GM18951 (cell line): ENCODE data around the gene C17orf75.

ENCODE experiments used
- POLR2A ChIP-seq: IDR thresholded peaks from 4 replicates; pipeline ENCODE4 v1.6.1; 2011; ENCODE audit warnings: mild to moderate bottlenecking; ENCODE audit not compliant: insufficient read length, insufficient read depth; ENCODE audit errors: extremely low read depth
- in situ Hi-C: fragments of 300-500 bp; cut with MboI; formaldehyde crosslinking; loops from one replicate; pipeline ENCODE4 v1.12.0; 2022; ENCODE audit warnings: low sequenced_read_pairs, mixed read lengths, inconsistent platforms; ENCODE audit not compliant: unreplicated experiment

The C17orf75 gene

GRCh38 chr17:32302860-32303649 is 38.9 kb downstream of the C17orf75 start:
- in situ Hi-C loops, result no loop called here
- no peak for TF ChIP-seq POLR2A

DNA sequence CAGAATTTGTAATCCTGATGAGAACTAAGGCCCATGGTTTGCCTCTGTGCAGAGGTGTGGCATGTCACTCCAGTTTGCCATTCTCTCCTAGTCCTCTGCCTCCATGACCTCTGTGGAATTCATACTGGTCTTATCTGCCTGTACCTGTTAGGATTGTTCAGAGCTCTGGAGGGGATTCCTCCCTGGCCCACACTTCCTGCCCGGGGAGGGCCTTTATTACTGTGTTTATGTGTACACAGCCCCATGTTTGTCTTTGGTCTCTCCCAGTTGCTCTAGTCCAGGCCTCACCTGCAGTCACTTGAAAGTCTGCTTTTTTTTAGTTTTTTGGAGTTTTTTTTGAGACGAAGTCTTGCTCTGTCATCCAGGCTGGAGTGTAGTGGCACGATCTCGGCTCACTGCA is 39.9 kb downstream of the C17orf75 start:
- in situ Hi-C loops, result no loop called here
- TF ChIP-seq POLR2A, result no peak

GRCh38 chr17:32299580-32300164 is 42.3 kb downstream of the C17orf75 start:
- in situ Hi-C loops, result no loop called here
- no peak for TF ChIP-seq POLR2A

- in situ Hi-C loops, result no loop called here
- no peak for TF ChIP-seq POLR2A
Observed at GRCh38 chr17:32298721-32299579, 43.0 kb downstream of the C17orf75 start.

GRCh38 chr17:32298298-32298697 is 43.7 kb downstream of the C17orf75 start:
- in situ Hi-C loops, result no loop called here

DNA sequence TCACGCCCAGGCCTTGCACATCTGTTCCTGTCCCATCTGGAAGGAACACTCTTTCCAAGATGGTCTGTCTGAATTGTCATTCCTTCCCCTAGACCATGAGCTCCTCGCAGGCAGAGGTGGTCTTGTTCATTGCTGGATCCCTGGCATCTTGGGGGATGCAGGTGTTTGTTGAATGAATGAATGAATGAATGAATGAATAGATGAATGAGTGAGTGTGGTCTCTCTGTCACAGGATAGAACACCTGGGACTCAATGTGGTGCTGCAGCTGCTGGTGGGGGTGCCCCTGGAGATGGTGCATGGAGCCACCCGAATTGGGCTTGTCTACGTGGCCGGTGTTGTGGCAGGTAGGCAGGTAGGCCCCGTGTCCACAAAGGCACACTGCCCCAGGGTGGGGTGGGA is 44.1 kb downstream of the C17orf75 start:
- no peak for TF ChIP-seq POLR2A
- in situ Hi-C loops, result no loop called here

More at GRCh38 chr17:32298298-32298697, 43.7 kb downstream of the C17orf75 start:
- TF ChIP-seq POLR2A, result no peak

- TF ChIP-seq POLR2A, result no peak
- in situ Hi-C loops, result no loop called here
Observed at GRCh38 chr17:32297424-32297823, 44.5 kb downstream of the C17orf75 start.

- in situ Hi-C loops, result no loop called here
- no peak for TF ChIP-seq POLR2A
Observed at GRCh38 chr17:32292094-32292493, 49.9 kb downstream of the C17orf75 start.

DNA sequence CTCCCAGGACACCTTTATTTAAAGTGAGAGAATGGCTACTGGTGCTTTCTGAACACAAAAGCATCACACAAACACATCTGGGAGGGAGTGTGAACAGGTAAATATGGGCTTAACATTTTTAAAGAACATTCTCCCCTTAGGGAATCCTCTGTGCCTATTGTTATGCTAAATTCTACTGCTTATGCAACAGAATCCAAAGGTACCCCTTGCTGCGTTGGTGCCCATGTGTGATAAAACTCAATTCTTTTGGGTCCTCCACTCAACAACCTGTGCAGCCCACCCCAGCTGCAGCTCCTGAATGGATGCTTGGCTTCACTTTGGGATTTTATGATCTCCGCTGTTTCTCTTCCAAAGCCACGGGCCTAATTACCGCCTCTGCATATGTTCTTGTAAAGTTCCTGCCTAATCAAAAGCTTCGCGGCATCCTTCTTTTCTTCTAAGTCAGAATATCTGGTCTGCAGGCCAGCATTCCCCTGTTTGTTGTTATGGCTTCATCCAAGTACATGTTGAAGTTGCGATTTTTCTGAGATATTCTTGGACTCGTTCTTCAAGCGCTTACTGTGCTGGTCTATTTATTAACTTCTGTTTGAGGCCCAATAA is 52.4 kb downstream of the C17orf75 start:
- no peak for TF ChIP-seq POLR2A
- in situ Hi-C loops, result no loop called here

GRCh38 chr17:32288615-32289014 is 53.4 kb downstream of the C17orf75 start:
- in situ Hi-C loops, result no loop called here
- TF ChIP-seq POLR2A, result no peak

DNA sequence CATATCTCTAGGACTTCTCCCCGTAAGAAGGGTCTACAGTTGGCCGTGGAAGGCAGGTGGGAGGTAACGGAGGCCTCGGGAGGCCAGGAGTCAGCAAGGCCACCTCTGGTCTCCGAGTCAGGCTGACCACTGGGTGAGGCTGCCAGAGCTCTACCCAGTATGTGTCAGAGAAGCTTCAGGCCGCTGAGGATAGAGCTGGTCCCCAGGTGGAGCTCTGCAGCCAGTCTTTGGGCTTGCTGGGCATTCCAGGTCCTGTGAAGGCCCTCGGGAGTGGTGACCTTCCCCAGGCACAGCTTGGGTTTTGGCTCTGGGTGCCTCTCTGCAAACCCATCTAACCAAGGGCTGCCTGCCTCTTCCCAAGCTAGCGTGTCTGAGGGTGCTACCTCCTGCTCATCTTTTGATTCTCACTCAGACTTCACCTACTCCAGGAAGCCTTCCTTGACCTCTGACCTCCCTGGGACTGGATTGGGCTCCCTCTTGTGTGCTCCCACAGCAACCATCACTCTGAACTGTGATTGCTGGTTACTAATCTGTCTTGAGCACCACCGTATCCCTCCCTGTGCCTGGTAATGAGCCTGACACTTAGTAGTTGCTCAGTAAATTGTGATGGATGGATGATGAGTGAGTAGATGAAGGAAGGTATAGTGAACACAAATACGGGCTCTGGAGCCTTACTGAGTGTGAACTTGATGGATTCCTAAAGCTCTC is 54.0 kb downstream of the C17orf75 start:
- no peak for TF ChIP-seq POLR2A
- in situ Hi-C loops, result no loop called here

DNA sequence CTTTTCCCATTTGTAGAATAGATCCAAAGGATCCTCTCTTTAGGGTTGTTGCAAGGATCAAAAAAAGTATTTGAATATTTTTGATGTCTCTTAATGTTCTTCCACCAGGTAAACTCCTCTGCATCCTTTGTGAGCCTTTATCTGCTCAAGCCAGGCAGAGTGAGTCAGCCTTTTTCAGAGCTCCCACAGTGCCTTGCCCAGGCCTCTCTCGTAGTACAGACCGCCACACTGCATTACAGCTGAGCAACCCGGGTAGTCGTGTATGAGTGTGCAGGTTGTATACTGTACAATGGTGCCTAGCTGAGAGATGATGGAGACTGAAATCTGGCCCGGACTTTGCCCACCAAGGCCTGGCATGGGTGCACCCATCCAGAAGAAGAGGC is 55.5 kb downstream of the C17orf75 start:
- TF ChIP-seq POLR2A, result no peak
- in situ Hi-C loops, result no loop called here
